ENCODE data around the gene POFUT1.
"Not testable (repeated sequence)": the region's sequence is repeated elsewhere in the genome, so short reads cannot be mapped to it uniquely, and the experiment has no call there.

Gene POFUT1

DNA sequence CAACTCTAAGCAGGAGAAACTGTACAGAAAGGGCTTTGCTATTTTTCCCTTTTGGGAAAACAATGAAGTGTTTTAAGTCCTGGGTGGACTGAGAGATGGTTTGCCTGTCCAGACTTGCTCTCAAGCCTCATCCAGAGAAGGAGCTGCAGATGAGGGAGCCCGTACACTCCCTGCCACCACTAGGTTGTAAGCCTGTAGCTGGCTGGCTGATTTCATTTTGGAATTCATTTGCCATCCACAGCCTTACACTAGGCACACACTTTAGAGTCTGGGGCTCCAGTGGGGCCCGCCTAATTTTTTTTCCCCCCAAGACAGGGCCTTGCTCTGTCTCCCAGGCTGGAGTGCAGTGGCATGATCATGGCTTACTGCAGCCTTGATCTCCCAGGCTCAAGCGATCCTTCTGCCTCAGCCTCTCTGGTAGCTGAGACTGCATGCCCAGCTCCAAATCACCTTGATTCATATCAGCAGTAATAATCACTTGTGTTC lies 28.4 kb downstream of the POFUT1 start:
- DNase-seq = no peak

DNA sequence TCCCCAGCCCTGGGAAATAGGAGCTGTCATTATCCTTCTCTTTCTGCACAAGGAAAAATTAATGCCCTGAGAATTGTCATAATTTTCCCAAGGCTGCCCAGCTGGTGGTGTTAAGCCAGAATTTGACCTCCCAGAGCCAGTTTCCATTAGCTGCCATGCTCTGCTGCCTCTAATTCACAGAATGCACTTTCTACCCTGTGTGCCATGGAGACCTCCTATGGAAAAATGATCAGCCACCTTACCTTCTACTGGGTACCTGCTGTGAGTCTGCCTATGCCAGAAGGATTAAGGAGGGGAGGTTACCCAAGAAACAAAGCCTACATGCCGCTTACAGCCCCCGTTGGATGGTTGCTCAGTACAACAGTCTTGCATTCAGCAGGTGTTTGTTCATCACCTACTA lies 29.1 kb downstream of the POFUT1 start:
- no peak for DNase-seq

DNA sequence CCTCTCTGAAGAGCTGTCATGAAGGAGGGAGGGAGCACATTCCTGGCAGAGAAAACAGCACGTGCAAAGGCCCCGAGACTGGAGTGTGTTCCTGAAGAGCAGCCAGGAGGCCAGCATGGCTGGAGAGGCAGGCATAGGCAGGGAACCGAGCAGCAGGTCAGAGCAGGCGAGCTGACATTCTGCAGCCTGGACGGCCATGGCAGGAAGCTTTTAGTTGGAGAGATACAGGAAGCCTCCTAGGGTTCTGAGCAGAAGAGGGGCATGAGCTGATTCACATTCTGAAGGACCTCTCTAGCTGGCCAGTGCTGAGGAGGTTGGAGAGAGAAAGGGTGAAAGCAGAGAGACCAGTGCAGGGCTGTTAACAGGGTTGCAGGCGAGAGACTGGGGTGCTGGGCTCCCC lies 29.7 kb downstream of the POFUT1 start:
- DNase-seq = no peak

DNA sequence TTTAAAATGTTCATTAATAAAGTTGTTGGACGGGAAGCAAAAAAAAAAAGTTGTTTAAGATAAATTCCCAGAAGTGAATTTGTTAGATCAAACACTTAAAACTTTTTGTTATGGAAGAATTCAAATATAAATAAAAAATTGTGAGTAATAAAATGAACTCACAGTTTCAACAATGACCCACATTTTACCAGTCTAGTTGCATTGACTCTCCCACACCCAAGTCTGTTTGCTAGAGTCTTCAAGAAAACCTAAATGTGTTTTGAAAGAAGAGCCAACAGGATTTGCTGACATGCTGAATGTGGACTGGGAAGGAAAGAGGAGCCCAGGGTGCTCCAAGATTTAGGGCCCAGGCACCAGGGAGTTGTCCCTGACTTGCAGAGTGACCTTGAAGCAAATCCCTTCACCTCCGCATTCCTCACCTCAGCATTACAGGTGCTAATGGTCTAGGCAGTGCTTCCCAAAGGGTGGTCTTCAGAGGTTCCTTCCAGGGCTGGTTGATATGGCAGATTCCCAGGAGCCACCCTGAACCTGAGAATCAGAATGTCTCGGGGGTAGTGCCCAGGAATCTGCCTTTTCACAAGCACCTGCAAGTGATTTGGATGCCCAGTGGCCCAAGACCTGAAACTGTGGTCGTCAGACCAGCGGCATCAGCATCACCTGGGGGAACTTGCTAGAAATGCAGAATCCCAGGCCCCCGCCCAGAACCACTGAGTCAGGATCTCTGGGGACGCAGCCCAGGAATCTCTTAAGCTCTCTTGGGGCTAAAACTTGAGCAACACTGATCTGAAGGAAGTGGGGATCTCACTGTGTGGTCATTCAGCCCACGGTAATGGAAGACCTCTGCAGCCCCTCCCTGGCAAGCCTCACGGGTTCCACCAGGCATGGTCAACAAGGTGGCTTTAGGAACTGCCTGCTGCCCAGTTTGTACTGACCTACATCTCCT lies 31.1 kb downstream of the POFUT1 start:
- DNase-seq = no peak

DNA sequence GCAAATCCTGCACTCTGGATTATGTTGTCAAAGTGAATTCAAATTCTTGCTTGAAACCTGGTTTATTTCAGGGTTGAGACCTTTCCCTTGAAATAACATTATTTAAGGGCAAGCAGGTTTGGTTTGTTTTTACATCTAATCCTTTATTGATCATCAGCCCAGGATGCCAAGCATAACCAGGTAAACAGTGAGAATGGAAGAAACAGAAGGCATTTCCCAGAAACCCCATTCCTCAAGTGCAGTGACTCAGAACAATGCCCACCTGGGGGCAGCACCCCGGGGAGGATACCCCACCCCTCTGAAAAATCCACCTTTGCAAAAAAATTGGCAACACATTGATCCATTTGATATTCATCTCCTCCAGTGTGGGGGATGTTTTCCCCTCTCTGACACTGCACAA lies 32.5 kb downstream of the POFUT1 start:
- DNase-seq = no peak

DNA sequence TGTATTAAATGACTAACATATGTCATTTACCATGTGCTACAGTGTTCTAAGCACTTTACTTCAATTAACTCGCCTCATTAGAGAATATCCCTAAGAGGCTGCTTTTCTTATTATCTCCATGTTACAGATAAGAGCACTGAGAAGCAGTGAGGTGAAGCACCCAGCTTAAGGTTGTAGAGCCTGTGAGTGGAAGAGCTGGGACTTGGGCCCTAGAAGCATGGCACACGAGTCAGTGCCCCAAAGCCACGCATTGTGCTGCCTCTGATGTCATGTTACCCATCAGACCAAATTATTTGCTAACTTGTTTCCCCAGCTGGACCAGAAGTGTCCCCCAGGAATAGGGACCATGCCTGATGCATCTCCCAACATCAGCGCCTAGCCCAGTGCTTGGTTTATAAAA lies 34.1 kb downstream of the POFUT1 start:
- DNase-seq = no peak

DNA sequence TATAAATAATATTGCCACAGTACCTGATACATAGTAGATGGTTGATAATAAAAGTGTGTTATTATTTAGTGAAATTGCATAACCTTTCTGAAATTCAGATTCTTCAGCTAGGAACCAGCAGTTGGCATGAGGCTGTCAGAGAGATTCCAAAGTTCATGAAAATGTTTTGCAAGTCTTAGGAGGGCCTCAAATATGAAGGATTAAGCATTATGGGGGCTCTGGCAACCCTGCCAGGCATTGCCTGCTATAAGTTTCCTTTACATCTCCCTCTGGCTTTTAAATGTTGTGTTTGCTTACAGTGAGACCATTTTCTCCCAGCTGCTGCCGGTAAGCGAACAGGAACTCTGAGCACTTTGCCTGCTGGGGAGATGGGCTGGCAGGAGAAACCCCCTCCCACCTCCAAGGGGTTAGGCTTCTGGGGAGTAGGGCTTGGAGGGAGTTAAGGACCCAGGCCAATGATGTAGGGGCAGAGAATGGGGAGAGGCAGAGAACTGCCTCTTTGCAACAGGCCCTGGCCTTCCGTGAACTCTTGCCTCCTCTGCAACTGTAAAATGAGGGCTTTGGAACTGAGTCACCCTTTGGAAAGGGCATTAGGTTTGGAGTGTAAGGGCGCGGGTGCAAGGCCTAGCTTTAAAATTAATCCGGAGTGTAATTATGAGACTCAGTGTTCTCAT lies 36.6 kb downstream of the POFUT1 start:
- DNase-seq = no peak

DNA sequence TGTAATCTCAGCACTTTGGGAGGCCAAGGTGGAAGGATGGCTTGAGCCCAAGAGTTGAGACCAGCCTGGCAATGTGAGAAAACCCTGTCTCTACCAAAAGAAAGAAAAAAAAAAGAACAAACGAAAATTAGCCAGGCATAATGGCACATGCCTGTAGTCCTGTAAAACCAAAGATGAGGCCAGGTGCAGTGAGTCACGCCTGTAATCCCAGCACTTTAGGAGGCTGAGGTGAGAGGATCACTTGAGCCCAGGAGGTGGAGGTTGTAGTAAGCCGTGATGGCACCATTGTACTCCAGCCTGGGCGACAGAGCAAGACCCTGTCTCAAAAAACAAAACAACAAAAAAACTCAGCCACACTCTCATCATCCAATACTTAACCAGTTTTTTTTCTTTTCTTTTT lies 37.3 kb downstream of the POFUT1 start:
- no peak for DNase-seq

DNA sequence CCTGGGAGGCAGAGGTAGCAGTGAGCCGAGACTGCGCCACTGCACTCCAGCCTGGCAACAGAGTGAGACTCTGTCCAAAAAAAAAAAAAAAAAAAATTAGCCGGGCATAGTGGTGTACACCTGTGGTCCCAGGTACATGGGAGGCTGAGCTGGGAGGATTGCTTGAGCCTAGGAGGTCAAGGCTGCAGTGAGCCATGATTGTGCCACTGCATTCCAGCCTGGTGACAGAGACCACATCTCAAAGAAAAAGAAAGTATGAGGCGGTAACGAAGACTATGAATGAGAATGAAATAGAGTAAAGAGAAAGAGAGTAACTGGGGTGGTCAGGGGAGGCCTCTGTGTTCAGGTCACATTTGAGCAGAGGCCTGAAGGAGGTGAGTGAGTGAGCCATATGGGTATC lies 38.5 kb downstream of the POFUT1 start:
- not testable (repeated sequence) for DNase-seq

DNA sequence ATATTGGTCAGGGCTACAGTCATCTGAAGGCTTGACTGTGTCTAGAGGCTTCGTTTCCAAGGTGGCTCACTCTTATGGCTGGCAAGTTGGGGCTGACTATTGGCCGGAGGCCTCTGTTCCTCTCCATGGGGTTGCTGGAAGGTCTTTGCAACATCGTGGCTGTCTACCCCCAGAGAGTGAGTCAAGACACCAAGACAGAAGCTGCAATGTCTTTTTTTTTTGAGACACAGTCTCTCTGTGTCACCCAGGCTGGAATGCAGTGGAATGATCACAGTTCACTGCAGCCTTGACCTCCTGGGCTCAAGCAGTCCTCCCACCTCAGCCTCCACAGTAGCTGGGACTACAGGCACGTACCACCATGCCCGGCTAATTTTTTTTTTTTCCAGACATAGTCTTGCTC lies 40.4 kb downstream of the POFUT1 start:
- no peak for DNase-seq

DNA sequence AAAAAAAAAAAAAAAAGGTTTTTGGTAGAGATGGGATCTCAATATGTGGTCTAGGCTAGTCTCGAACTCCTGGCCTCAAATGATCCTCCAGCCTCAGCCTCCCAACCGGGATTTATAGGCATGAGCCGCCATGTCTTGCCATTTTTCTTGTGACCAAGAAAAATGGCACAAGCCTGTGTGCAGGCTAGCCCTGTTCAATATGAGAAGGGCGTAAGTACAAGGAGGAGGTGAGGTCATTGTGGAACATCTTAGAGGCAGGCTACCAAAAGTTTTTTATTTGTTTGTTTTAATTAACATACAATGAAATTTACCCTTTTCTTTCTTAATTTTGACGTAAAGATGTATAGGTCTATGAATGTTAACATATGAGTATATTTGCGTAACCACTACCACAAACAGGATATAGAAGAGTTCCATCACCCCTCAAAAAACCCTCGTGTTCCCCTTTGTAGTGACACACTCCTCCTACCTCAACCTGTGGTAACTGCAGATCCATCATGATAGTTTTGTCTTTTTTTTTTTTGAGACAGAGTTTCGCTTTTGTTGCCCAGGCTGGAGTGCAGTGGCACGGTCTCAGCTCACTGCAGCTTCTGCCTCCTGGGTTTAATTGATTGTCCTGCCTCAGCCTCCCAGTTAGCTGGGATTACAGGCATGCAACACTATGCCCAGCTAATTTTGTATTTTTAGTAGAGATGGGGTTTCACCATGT lies 41.5 kb downstream of the POFUT1 start:
- peak; percentile 17 for DNase-seq

DNA sequence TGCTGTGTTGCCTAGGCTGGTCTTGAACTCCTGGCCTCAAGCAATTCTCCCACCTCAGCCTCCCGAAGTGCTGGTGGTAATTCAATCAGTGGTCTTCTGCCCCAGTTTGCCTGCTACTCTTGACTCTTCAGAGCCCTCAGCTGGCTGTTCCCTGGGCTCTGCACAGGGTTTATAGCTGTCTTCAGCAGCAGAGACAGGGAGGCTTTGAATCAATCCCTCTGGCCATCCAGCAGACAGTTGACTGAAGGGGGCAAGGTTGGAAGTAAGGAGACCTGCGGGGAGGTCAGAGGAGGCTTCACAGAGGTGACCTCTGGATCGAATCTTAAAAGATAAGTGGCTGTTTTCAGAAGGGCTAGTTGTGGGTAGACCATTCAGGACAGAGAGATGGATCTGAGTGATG lies 43.8 kb downstream of the POFUT1 start:
- DNase-seq = no peak

DNA sequence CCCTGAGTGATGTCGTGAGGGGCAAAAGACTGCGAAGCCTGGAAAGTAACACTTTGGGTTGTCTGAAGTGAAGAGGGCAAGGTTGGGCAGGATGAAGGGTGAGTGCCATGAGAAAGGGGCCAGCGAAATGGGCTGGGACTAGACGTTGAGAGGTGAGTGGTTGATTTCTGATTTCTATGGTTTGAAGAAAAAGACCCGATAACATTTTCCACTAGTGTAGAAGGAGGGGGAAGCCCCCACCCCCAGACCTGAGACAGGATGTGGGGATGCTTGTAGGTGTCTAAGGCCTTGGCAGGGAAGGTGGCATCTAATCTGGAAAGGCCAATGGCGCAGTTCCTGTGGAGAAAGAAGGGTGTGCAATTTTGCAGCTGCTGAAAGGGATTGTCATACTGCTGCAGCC lies 44.5 kb downstream of the POFUT1 start:
- DNase-seq = no peak

DNA sequence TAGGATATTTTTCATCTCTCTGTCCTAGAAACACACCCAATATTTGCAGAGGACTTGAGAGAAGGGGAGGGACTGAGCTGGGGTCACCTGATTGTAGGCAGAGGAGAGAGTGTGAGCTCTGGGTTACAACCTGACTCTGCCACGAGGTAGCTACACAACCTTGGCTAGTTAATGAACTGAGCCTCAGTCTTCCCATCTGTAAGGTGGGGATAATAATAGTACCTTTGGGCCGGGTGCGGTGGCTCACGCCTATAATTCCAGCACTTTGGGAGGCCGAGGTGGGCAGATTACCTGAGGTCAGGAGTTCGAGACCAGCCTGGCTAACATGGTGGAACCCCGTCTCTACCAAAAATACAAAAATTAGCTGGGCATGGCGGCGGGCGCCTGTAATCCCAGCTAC lies 53.3 kb downstream of the POFUT1 start:
- DNase-seq = not testable (repeated sequence)

DNA sequence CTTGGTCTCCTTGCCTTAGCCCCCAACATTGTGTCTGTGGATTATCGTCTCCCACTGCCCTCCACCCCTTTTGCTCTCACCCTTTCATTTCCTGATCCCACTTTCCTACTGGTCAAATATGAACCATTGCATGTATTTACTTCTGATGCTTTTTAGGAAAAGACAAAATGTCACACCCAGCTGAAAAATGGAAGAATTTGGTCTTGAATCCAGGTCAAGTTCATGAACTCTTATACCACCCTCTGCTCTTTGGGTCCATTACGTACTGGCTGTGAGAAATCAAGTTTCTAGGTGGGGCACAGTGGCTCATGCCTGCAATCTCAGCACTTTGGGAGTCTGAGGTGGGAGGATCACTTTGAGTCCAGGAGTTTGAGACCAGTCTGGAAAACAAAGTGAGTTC lies 54.0 kb downstream of the POFUT1 start:
- no peak for DNase-seq

DNA sequence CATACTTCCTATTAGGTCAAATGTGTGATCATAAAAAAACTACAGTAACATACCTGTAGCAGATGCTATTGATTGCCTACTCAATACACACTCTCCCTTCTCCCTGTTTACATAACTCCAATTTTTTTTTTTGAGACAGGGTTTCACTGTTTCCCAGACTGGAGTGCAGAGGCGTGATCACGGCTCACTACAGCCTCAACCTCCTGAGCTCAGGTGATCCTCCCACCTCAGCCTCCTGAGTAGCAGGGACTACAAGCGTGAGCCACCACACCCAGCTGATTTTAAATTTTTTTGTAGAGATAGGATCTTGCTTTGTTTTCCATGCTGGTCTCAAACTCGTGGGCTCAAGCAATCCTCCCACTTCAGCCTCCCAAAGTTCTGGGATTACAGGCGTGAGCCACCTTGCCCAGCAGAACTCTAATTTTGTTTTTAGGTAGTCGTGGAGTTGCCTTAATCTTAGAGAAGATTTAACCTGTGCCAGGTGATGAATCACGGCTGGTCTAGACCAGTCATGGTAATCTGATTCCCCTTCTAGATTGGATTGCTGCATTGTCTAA lies 55.8 kb downstream of the POFUT1 start:
- DNase-seq = no peak

DNA sequence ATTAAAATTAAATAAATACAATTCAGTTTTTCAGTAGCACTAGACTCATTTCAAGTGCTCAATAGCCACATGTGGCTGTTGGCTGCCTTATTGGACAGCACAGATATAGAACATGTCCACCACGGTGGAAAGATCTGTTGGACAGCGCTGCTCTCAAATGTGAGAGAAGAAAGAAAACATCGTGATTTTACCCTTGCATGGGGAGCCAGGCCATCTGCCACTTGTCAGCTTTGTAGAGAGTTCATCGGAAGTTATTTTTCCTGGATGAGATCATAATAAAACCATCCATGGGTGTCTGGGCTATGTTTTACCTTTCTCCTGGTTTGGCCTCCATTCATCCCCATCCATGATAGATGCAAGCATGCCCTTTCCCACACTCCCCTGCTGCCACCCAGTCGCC lies 63.9 kb downstream of the POFUT1 start:
- DNase-seq = no peak

DNA sequence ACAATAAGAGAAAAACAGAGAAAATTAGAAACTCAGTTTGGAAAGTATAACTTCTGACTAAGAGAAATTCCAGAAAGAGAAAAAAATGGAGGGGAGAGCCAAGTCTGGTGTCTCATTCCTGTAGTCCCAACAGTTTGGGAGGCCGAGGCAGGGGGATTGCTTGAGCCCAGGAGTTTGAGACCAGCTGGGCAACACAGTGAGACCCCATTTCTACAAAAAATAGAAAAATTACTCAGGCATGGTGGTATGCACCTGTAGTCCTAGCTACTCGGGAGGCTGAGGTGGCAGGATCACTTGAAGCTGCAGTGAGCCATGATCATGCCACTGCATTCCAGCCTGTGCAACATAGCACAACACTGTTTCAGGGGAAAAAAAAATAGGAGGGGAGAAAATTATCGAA lies 66.7 kb downstream of the POFUT1 start:
- DNase-seq = no peak

DNA sequence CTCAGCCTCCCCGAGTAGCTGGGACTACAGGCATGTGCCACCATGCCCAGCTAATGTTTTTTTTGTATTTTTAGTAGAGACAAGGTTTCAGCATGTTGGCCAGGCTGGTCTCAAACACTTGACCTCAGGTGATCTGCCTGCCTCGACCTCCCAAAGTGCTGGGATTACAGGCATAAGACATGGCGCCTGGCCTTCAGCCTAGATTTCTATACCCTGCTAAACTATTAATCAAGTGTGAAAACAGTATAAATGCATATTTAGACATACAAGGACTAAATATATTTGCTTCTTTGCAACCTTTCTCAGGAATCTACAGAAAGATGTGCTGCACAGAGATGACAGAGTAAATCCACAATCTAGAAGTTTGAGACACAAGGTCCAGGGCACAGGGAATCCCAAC lies 67.5 kb downstream of the POFUT1 start:
- not testable (repeated sequence) for DNase-seq

DNA sequence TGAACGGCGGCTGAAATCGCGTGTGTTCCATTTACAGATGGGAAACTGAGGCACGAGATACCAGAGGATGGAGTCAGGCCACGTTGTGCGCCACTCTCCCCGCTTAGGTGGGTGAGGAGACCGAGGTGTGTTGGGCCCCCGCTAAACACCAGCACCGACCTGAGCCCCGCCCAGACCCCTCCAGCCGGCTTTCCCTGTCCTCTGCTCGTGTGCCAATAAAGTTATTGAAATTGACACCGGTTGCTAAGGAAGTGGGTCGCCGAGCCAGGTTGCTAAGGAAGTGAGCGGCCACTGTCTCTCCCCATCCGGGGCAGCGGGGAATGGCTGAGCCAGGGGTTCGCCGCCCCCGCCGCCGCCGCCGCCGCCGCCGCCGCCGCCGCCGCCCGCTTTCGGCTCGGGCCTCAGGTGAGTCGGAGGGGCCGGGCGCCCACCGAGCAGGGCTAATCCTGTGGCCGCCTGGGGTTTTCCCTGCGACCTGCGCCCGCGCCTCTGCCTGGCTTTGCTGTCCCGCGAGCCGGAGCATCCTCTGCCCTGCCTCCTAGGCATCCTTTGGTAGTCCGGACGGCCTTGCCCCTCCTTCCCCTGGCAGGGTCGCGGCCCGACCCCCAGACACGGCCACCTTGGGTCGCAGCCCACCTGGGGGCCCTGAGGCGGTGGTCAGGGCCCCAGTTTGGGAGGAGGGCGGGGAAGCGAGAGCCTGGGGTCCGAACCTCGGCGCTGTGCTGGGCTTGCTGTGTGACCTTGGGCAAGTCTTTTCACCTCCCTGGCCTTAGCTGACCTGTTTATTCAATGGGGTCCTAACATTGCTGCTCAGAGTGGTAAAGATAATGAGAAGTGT lies 69.9 kb downstream of the POFUT1 start, which contains the start of gene KIF3B:
Gene KIF3B, plus strand, starts transcription at position 291 of the 838 bp plus-strand sequence. CDS start 32,127 bp downstream, outside the sequence.
- DNase-seq = peak; percentile 81

DNA sequence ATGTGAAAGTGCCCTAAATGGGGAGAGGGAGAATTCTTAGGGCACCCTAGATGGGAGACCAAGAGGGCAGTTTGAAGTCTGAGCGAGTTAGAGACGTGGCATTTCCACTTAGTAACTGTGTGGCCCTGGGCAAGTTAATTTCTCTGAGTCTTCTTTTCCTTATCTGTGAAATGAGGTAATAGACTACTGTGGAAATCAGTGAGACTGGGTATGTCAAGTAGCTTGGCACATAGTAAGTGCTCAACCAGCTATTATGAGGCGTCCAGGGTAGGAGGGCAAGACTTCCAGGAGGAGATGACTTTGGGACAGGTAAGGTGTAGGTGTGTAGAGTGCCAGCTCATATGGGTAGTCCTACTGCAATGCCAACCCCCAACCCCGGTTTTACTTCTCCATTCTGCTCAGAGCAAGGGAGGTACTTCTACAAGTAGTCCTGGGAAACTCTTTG lies 70.5 kb downstream of the POFUT1 start:
- no peak for DNase-seq

DNA sequence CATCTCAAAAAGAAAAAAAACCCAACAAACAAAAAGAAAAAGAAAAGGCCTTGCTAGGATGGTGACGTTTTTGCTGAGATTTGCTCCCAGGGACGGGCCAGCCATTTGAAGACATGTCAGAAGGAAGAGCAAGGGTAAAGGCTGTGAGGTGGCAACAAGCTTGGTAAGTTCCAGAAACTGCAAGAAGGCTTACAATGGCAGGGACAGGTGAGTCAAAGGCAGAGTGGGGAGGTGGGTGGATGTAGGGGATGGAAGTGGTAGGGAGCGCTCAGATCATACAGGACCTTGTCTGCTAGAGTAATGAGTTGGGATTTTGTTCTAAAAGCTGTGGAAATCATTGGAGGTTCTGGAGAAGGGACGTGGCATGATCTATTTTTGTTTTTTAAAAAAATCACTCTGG lies 74.0 kb downstream of the POFUT1 start:
- no peak for DNase-seq

Measured in effector CD4-positive, alpha-beta T cell (primary cell).